CD14-positive monocyte (primary cell): Measurements from ENCODE around the gene HIGD1C. TPM values are rescaled to one million over a fixed set of nuclear protein-coding genes. Genes with fewer than 3 reads are reported as not detected.
A peak's percentile ranks its signal among the peaks of the same experiment; 100 is the strongest.

ENCODE experiments used
- DNase-seq, 3 donors: peaks; one replicate each; pipeline ENCODE4 v3.0.0-alpha.2; 2011 to 2022
- H2AFZ ChIP-seq: 2 replicates; pipeline ENCODE4 v1.6.0; 2012; ENCODE audit warnings: mild to moderate bottlenecking, low read depth, low read length, inconsistent platforms; ENCODE audit not compliant: insufficient read depth, poor library complexity, severe bottlenecking
- H3K27ac ChIP-seq, 2 donors: 1 replicate in 1 of 2; 2 replicates in 1 of 2; pipeline ENCODE4 v1.5.1; 2012 to 2013; ENCODE audit warnings: low read length in 2 of 2, control low read depth in 1 of 2, inconsistent platforms in 1 of 2, low read depth in 1 of 2, mild to moderate bottlenecking in 1 of 2
- H3K27me3 ChIP-seq, 2 donors: one replicate each; pipeline versions ENCODE4 v1.6.0 to v1.6.1; 2011 to 2013; ENCODE audit warnings: low read length in 2 of 2; ENCODE audit not compliant: control insufficient read depth in 2 of 2, insufficient read depth in 2 of 2
- H3K36me3 ChIP-seq, 2 donors: replicated peaks in 1 of 2; 1 replicate in 1 of 2; 2 replicates in 1 of 2; pipeline versions ENCODE4 v1.5.1 to v1.6.1; 2012 to 2013; ENCODE audit warnings: low read length in 2 of 2, control low read depth in 1 of 2, inconsistent platforms in 1 of 2, mild to moderate bottlenecking in 1 of 2; ENCODE audit not compliant: insufficient read depth in 2 of 2, control insufficient read depth in 1 of 2
- H3K4me1 ChIP-seq, 2 donors: 1 replicate in 1 of 2; 2 replicates in 1 of 2; pipeline versions ENCODE4 v1.5.1 to v1.6.1; 2012 to 2013; ENCODE audit warnings: low read length in 2 of 2, control low read depth in 1 of 2, inconsistent platforms in 1 of 2, mild to moderate bottlenecking in 1 of 2, moderate library complexity in 1 of 2; ENCODE audit not compliant: insufficient read depth in 2 of 2, control insufficient read depth in 1 of 2
- H3K4me2 ChIP-seq: replicated peaks from 2 replicates; pipeline ENCODE3; 2012; ENCODE audit warnings: low read length, moderate library complexity, mild to moderate bottlenecking; ENCODE audit not compliant: poor library complexity, severe bottlenecking; ENCODE audit errors: extremely low read depth
- H3K4me3 ChIP-seq, 3 experiments: fragments of 200-600 bp in 1 of 3; sonication (generic) in 1 of 3; replicated peaks in 1 of 3; 1 replicate in 2 of 3; 2 replicates in 1 of 3; pipeline ENCODE4 v1.5.1; 2011 to 2013; ENCODE audit warnings: low read length in 3 of 3, mild to moderate bottlenecking in 3 of 3, control low read depth in 2 of 3, low read depth in 2 of 3, inconsistent platforms in 1 of 3, moderate library complexity in 1 of 3
- H3K79me2 ChIP-seq: 2 replicates; pipeline ENCODE4 v1.6.0; 2012; ENCODE audit warnings: mild to moderate bottlenecking, control low read depth, inconsistent platforms, low read length, moderate library complexity; ENCODE audit not compliant: insufficient read depth
- H3K9ac ChIP-seq: 2 replicates; pipeline ENCODE4 v1.6.0; 2017; ENCODE audit warnings: low read length, mild to moderate bottlenecking; ENCODE audit not compliant: insufficient read depth, poor library complexity, severe bottlenecking
- H3K9me3 ChIP-seq, 2 donors: replicated peaks in 1 of 2; 1 replicate in 1 of 2; 2 replicates in 1 of 2; pipeline versions ENCODE4 v1.5.1 to v1.6.1; 2012 to 2013; ENCODE audit warnings: low read length in 2 of 2, control low read depth in 1 of 2; ENCODE audit not compliant: control insufficient read depth in 1 of 2, insufficient read depth in 1 of 2
- H4K20me1 ChIP-seq: 2 replicates; pipeline ENCODE4 v1.6.0; 2012; ENCODE audit warnings: mild to moderate bottlenecking, low read length, control low read depth, moderate library complexity; ENCODE audit not compliant: insufficient read depth
- H3K27ac Mint-ChIP-seq, 7 donors: one replicate each; pipeline ENCODE4 v1.8.0; 2020; ENCODE audit warnings: mild to moderate bottlenecking in 7 of 7, mixed read lengths in 7 of 7, moderate library complexity in 6 of 7, inconsistent platforms in 2 of 7
- H3K27me3 Mint-ChIP-seq, 3 donors: one replicate each; pipeline ENCODE4 v1.8.0; 2021 to 2022; ENCODE audit warnings: low read depth in 3 of 3, mild to moderate bottlenecking in 3 of 3, mixed read lengths in 3 of 3, moderate library complexity in 3 of 3, inconsistent platforms in 1 of 3
- H3K36me3 Mint-ChIP-seq, 2 donors: one replicate each; pipeline ENCODE4 v1.8.0; 2020; ENCODE audit warnings: mixed read lengths in 2 of 2, inconsistent platforms in 1 of 2, mild to moderate bottlenecking in 1 of 2
- H3K4me1 Mint-ChIP-seq: one replicate; pipeline ENCODE4 v1.8.0; 2020; ENCODE audit warnings: mild to moderate bottlenecking, mixed read lengths
- H3K4me3 Mint-ChIP-seq, 2 donors: one replicate each; pipeline ENCODE4 v1.8.0; 2020; ENCODE audit warnings: mild to moderate bottlenecking in 2 of 2, mixed read lengths in 2 of 2, moderate library complexity in 1 of 2
- H3K9me3 Mint-ChIP-seq, 7 donors: one replicate each; pipeline ENCODE4 v1.8.0; 2020 to 2022; ENCODE audit warnings: mixed read lengths in 7 of 7, mild to moderate bottlenecking in 6 of 7, moderate library complexity in 6 of 7, inconsistent platforms in 2 of 7
- CTCF ChIP-seq: fragments of 200-600 bp; IDR thresholded peaks from one replicate; pipeline ENCODE4 v1.8.0; 2022; ENCODE audit warnings: antibody characterized with exemption, mild to moderate bottlenecking
- WGBS: methylation state at CpG from one replicate; pipeline ENCODE4 v1.1.5; 2013; ENCODE audit warnings: missing lambda C conversion rate; ENCODE audit not compliant: insufficient coverage; 5-methylcytosine and 5-hydroxymethylcytosine counted together
- intact Hi-C, 2 donors: fragments of 100-400 bp; cut with micrococcal nuclease; formaldehyde crosslinking; loops; one replicate each; pipeline versions ENCODE4 v1.15.0 to v1.15.1; 2023
- polyA plus RNA-seq, 3 donors: library from polyadenylated mRNA; depleted of rRNA in 1 of 3; unstranded in 2 of 3; stranded (reverse) in 1 of 3; fragments of 300-500 nt in 2 of 3; fragments of >200 nt in 1 of 3; fragmentation: Illumina TruSeq in 2 of 3; gene quantifications; 1 replicate in 2 of 3; 2 replicates in 1 of 3; pipeline ENCODE4 v1.2.3, GENCODE V29; 2012 to 2021

Gene HIGD1C
- polyA plus RNA-seq, 3 donors = not detected

GRCh38 chr12:51017452-51017851 lies 65.1 kb downstream of the HIGD1C start:
- TF ChIP-seq CTCF = no peak
- Mint-ChIP-seq H3K4me1 (peaks cover 32% of the 10 kb centered on the region), H3K27ac (no peak overlapping the region), H3K9me3 (no peaks in the 10 kb centered on the region), H3K27me3 (peaks cover 0 to 2% (median 2%) of the 10 kb centered on the region in 3 donors), H3K36me3 (peaks cover 2 to 5% of the 10 kb centered on the region in 2 donors), H3K4me3 (no peak overlapping the region)
- Histone ChIP-seq H3K4me3 (no peak overlapping the region), H3K27me3 (no peaks in the 10 kb centered on the region), H4K20me1 (peaks cover 86% of the 10 kb centered on the region), H2AFZ (no peak overlapping the region), H3K79me2 (peaks cover 100% of the 10 kb centered on the region), H3K4me1 (peaks cover 20 to 37% of the 10 kb centered on the region in 2 donors), H3K4me2 (no peak overlapping the region), H3K36me3 (no peaks in the 10 kb centered on the region), H3K27ac (no peak overlapping the region), H3K9ac (no peak overlapping the region), H3K9me3 (no peaks in the 10 kb centered on the region)
- no peak for DNase-seq
- intact Hi-C loops = no loop called here

GRCh38 chr12:51018956-51019355 lies 66.6 kb downstream of the HIGD1C start:
- Mint-ChIP-seq H3K36me3 (peaks cover 2 to 7% of the 10 kb centered on the region in 2 donors), H3K27me3 (peaks cover 0 to 2% (median 2%) of the 10 kb centered on the region in 3 donors), H3K27ac (no peak overlapping the region), H3K9me3 (no peaks in the 10 kb centered on the region), H3K4me3 (no peak overlapping the region), H3K4me1 (peaks cover 36% of the 10 kb centered on the region)
- Histone ChIP-seq H3K4me3 (no peak overlapping the region), H3K4me2 (no peak overlapping the region), H4K20me1 (peaks cover 79% of the 10 kb centered on the region), H3K9ac (no peak overlapping the region), H3K36me3 (no peaks in the 10 kb centered on the region), H3K27ac (peak overlapping the region in 1 of 2 donors; percentile 14), H3K27me3 (no peaks in the 10 kb centered on the region), H3K9me3 (no peaks in the 10 kb centered on the region), H2AFZ (no peak overlapping the region), H3K79me2 (peaks cover 100% of the 10 kb centered on the region), H3K4me1 (peaks cover 31 to 42% of the 10 kb centered on the region in 2 donors)
- intact Hi-C loops = no loop called here
- no peak for DNase-seq
- no CpG with 5 or more reads among the region's 2 CpGs for WGBS
- no peak for TF ChIP-seq CTCF
